Osteocyte (in vitro differentiated cells): Measurements from ENCODE around the gene CLPX. TPM values are rescaled to one million over a fixed set of nuclear protein-coding genes. Genes with fewer than 3 reads are reported as not detected.
"Not testable (repeated sequence)": the region's sequence is repeated elsewhere in the genome, so short reads cannot be mapped to it uniquely, and the experiment has no call there.

Experiments
- DNase-seq: peaks from one replicate; pipeline ENCODE4 v3.0.0; 2021; ENCODE audit warnings: mixed read lengths; ENCODE audit not compliant: unreplicated experiment; ENCODE audit errors: extremely low spot score
- H3K27ac Mint-ChIP-seq: one replicate; pipeline ENCODE4 v1.8.0; 2021; ENCODE audit warnings: mild to moderate bottlenecking, mixed read lengths; ENCODE audit not compliant: unreplicated experiment
- H3K27me3 Mint-ChIP-seq: one replicate; pipeline ENCODE4 v1.8.0; 2021; ENCODE audit warnings: mixed read lengths; ENCODE audit not compliant: unreplicated experiment
- H3K36me3 Mint-ChIP-seq: one replicate; pipeline ENCODE4 v1.8.0; 2021; ENCODE audit warnings: mixed read lengths; ENCODE audit not compliant: unreplicated experiment
- H3K4me1 Mint-ChIP-seq: one replicate; pipeline ENCODE4 v1.8.0; 2021; ENCODE audit warnings: mixed read lengths; ENCODE audit not compliant: unreplicated experiment
- H3K4me3 Mint-ChIP-seq: one replicate; pipeline ENCODE4 v1.8.0; 2021; ENCODE audit warnings: mild to moderate bottlenecking, moderate library complexity, mixed read lengths; ENCODE audit not compliant: unreplicated experiment
- H3K9me3 Mint-ChIP-seq: one replicate; pipeline ENCODE4 v1.8.0; 2021; ENCODE audit warnings: mixed read lengths; ENCODE audit not compliant: unreplicated experiment
- CTCF ChIP-seq: fragments of 200-600 bp; sonication (generic); IDR thresholded peaks from 2 replicates; pipeline ENCODE4 v1.5.0; 2021; ENCODE audit warnings: antibody characterized with exemption, mild to moderate bottlenecking, moderate library complexity
- long read RNA-seq: library from polyadenylated mRNA; unstranded; transcript quantifications from one replicate; pipeline ENCODE4 v2.0.0, GENCODE V29; 2021
- total RNA-seq: library from RNA; stranded (reverse); gene quantifications from 2 replicates; pipeline ENCODE4 v1.2.1, GENCODE V29; 2021

The CLPX gene
- total RNA-seq = 62.8 and 64.0 TPM in 2 replicates
- long read RNA-seq, full-length matches to known transcripts = 113 of 237 reads
- long read RNA-seq, partial matches to known transcripts = 107 of 237 reads
- long read RNA-seq, other reads (novel, unspliced or antisense) = 17 of 237 reads

GRCh38 chr15:65184868-65185717 is at the start of gene CLPX:
Gene CLPX, minus strand, starts transcription at chr15:65185342. Its CDS starts 189 bp downstream, at chr15:65185153.
- Mint-ChIP-seq H3K36me3 (no peaks in the 10 kb centered on the region), H3K9me3 (no peaks in the 10 kb centered on the region), H3K27ac (peak within 1 kb of the TSS; percentile 98), H3K4me3 (peak within 1 kb of the TSS; percentile 97), H3K4me1 (peaks cover 26% of the 10 kb centered on the region), H3K27me3 (no peaks in the 10 kb centered on the region)
- no peak for TF ChIP-seq CTCF
- DNase-seq = peak; percentile 94

GRCh38 chr15:65233696-65234095 is 48.6 kb upstream of the CLPX start:
- no peak overlapping the region for H3K4me3 Mint-ChIP-seq
- no peak for TF ChIP-seq CTCF
- DNase-seq = no peak
- no peaks in the 10 kb centered on the region for H3K4me1 Mint-ChIP-seq
- H3K27me3 Mint-ChIP-seq = no peaks in the 10 kb centered on the region
- no peaks in the 10 kb centered on the region for H3K9me3 Mint-ChIP-seq
- no peak overlapping the region for H3K27ac Mint-ChIP-seq
- H3K36me3 Mint-ChIP-seq = no peaks in the 10 kb centered on the region

- DNase-seq = no peak
- H3K4me3 Mint-ChIP-seq = no peak overlapping the region
- no peaks in the 10 kb centered on the region for H3K27me3 Mint-ChIP-seq
- H3K27ac Mint-ChIP-seq = no peak overlapping the region
- H3K4me1 Mint-ChIP-seq = no peaks in the 10 kb centered on the region
- H3K36me3 Mint-ChIP-seq = no peaks in the 10 kb centered on the region
- TF ChIP-seq CTCF = no peak
- no peaks in the 10 kb centered on the region for H3K9me3 Mint-ChIP-seq
Observed at GRCh38 chr15:65232520-65232919, 47.4 kb upstream of the CLPX start.

GRCh38 chr15:65231306-65231705 is 46.2 kb upstream of the CLPX start:
- no peak for DNase-seq
- Mint-ChIP-seq H3K27me3 (no peaks in the 10 kb centered on the region), H3K9me3 (no peaks in the 10 kb centered on the region), H3K27ac (no peak overlapping the region), H3K36me3 (no peaks in the 10 kb centered on the region), H3K4me1 (no peaks in the 10 kb centered on the region), H3K4me3 (no peak overlapping the region)
- no peak for TF ChIP-seq CTCF

GRCh38 chr15:65226901-65227300 is 41.8 kb upstream of the CLPX start:
- H3K4me1 Mint-ChIP-seq, H3K27ac Mint-ChIP-seq, H3K27me3 Mint-ChIP-seq, H3K36me3 Mint-ChIP-seq, H3K9me3 Mint-ChIP-seq, DNase-seq, H3K4me3 Mint-ChIP-seq: not testable (repeated sequence)
